Measurements from ENCODE around the gene RCOR1.
"Not testable (repeated sequence)": the region's sequence is repeated elsewhere in the genome, so short reads cannot be mapped to it uniquely, and the experiment has no call there.

Gene RCOR1

DNA sequence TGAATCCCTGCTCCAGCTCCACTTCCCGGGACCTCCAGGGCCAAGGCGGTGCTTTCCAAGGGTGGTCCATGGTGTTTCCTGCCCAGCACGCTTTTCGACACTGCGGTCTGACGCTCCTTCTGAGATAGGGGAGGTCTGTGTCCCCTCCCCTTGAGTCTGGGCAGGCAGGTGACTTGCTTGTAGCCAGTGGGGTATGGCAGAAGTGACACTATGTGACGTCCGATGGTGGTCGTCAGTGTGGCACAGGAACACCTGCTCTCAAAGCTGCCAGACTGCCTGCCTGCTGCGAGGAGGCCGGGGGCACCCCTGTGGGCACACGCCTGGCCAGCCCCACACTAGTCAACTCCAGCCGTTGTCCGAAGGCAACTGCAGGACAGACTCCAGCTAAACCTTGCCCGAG, 168.8 kb downstream of the RCOR1 start:
- peaks cover 2% of the 10 kb centered on the region for H3K27me3 ChIP-seq (ENCODE audit: control insufficient read depth, insufficient read depth, low read length)
- no peak overlapping the region for H3K27ac ChIP-seq (ENCODE audit: low read depth, low read length)
- H3K9ac ChIP-seq (ENCODE audit: low read length) = no peak overlapping the region

DNA sequence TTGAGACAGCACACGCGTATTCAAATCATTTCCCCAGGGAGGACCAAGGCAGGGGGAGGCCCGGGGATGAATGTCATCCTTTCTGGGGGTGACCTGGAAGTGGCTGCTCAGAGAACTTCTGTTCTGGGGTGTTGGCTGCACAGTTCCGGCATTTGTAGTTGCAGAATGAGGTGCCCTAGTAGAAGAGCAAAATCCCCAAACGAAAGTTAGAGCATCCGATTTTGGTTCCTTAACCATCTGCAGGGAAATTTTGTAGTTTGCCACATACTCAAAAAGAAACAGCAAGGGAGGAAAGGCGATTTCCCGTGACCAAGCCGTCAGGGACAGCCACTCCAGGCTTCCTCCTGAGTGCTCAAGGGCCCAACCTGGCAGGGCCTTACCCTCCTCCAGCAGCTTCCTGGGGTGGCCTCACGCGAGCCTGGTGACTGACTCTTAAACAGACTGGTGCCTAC, 171.8 kb downstream of the RCOR1 start:
- Histone ChIP-seq H3K4me1 (ENCODE audit: control insufficient read depth, insufficient read depth, low read length) (no peaks in the 10 kb centered on the region), H3K4me3 (ENCODE audit: low read length) (no peak overlapping the region), H3K36me3 (ENCODE audit: control insufficient read depth, insufficient read depth, low read length) (no peaks in the 10 kb centered on the region), H3K27ac (ENCODE audit: low read depth, low read length) (no peak overlapping the region), H3K27me3 (ENCODE audit: control insufficient read depth, insufficient read depth, low read length) (peaks cover 2% of the 10 kb centered on the region), H3K9ac (ENCODE audit: low read length) (no peak overlapping the region)

More for the DNA sequence above, 168.8 kb downstream of the RCOR1 start:
- Histone ChIP-seq H3K36me3 (ENCODE audit: control insufficient read depth, insufficient read depth, low read length) (no peaks in the 10 kb centered on the region), H3K4me1 (ENCODE audit: control insufficient read depth, insufficient read depth, low read length) (no peaks in the 10 kb centered on the region), H3K4me3 (ENCODE audit: low read length) (no peak overlapping the region)

DNA sequence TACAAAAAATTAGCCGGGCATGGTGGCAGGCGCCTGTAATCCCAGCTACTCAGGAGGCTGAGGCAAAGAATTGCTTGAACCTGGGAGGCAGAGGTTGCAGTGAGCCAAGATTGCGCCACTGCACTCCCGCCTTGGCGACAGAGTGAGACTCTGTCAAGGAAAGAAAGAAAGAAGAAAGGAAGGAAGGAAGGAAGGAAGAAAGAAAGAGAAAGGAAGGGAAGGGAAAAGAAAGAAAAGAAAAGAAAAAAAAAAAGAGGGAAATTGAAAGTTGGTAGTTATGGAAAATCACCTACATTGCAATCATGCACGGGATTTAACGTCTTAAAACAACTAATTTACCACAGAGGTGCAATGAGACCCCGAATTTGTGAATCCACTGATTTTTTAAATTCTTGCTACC, 173.3 kb downstream of the RCOR1 start:
- not testable (repeated sequence) for H3K27ac ChIP-seq (ENCODE audit: low read depth, low read length); H3K27me3 ChIP-seq (ENCODE audit: control insufficient read depth, insufficient read depth, low read length); H3K9ac ChIP-seq (ENCODE audit: low read length); H3K4me3 ChIP-seq (ENCODE audit: low read length); H3K4me1 ChIP-seq (ENCODE audit: control insufficient read depth, insufficient read depth, low read length); H3K36me3 ChIP-seq (ENCODE audit: control insufficient read depth, insufficient read depth, low read length)

DNA sequence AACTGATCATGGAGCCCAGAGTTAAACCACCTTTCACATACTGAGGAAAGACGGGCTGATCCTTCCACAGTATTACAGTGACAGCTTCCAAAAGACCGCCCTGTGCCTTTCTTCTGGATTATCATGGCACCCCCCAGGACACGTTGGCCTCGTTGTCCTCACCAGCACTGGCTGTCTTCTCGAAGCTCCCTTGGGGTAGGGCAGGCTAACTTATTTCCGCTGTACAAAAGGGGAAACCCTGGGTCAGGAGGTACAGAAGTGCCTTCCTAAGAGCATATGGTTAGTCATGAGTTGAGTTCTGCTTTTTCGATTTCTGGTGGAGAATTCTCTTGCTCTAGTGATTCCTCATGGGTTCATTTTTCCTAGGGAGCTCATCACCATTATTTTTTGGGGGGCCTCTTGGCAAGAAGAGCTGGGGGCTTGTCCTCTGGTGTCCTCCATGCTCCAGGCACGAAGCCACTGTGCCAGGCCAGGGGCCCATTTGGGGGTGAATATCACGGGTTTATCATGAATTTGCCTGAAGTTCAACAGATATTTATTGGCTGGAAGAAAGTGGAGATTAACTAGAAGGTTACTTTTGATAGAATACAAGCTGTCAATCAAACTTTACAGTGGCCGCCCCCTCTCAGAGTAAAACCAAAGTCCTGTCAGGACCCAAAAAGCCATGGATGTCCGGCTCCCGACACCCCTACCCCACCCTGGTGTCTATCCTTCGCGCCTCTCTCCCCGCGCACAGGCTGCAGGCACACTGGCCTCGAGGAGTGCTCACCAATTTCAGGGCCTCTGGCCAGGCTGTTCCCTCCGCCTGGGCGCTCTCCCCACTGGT, 176.0 kb downstream of the RCOR1 start:
- no peaks in the 10 kb centered on the region for H3K36me3 ChIP-seq (ENCODE audit: control insufficient read depth, insufficient read depth, low read length)
- H3K9ac ChIP-seq (ENCODE audit: low read length) = no peak overlapping the region
- H3K4me1 ChIP-seq (ENCODE audit: control insufficient read depth, insufficient read depth, low read length) = no peaks in the 10 kb centered on the region
- peaks cover 2% of the 10 kb centered on the region for H3K27me3 ChIP-seq (ENCODE audit: control insufficient read depth, insufficient read depth, low read length)
- no peak overlapping the region for H3K4me3 ChIP-seq (ENCODE audit: low read length)
- H3K27ac ChIP-seq (ENCODE audit: low read depth, low read length) = no peak overlapping the region

DNA sequence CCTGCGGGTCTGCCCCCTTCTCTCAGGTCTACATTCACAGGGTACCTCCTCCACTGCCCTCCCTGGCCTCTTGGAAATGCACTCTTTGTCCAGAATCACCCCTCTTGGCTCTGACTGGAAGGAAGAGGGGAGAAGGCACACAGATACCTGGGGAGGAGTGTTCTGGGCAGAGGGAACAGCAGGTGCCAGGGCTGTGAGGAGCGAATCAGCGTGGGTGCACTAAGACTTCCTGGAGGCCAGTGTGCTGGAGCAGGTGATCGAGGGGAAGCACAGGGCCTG, 176.5 kb downstream of the RCOR1 start:
- no peak overlapping the region for H3K4me3 ChIP-seq (ENCODE audit: low read length)
- no peak overlapping the region for H3K9ac ChIP-seq (ENCODE audit: low read length)
- no peak overlapping the region for H3K27ac ChIP-seq (ENCODE audit: low read depth, low read length)
- H3K36me3 ChIP-seq (ENCODE audit: control insufficient read depth, insufficient read depth, low read length) = no peaks in the 10 kb centered on the region
- H3K4me1 ChIP-seq (ENCODE audit: control insufficient read depth, insufficient read depth, low read length) = no peaks in the 10 kb centered on the region
- H3K27me3 ChIP-seq (ENCODE audit: control insufficient read depth, insufficient read depth, low read length) = peaks cover 2% of the 10 kb centered on the region

DNA sequence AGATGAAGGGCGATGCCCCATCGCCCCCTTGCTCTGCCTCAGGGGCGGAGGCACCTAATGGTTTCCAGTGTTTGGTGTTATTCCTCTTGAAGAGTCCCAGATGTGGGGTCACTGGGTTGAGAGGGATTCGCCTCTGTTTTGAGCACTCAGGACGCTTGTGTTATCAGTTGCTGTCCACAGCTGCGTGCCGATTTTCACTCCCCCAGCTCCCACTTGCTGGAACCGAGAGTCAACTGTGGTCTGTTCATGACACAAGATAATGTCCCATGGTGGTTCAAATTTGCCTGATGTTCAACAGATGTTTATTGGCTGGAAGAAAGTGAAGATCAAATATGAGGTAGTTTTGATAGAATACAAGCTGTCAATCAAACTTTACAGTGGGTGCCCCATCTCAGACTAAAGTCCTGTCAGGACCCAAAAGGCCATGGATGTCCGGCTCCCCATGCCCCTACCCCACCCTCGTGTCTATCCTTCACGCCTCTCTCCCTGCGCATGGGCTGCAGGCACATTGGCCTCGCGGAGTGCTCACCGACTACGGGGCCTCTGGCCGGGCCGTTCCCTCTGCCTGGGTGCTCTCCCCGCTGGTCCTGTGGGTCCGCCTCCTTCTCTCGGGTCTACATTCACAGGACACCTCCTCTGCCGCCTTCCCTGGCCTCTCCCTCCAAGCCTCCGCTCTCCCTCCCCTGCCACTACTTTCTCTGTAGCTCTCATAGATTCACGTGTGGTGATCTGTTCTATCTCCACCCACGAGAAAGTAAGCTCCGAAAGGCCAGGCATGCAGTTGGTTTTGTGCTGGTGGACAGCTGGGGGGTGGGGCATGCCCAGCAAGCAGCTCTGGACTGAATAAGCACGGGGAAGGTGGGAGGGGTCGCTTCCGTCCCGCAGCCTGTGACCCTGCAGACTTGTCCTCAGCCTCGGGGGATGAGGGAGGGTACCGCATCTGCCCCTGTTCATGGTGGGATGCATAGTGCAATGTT, 178.0 kb downstream of the RCOR1 start:
- no peaks in the 10 kb centered on the region for H3K27me3 ChIP-seq (ENCODE audit: control insufficient read depth, insufficient read depth, low read length)

DNA sequence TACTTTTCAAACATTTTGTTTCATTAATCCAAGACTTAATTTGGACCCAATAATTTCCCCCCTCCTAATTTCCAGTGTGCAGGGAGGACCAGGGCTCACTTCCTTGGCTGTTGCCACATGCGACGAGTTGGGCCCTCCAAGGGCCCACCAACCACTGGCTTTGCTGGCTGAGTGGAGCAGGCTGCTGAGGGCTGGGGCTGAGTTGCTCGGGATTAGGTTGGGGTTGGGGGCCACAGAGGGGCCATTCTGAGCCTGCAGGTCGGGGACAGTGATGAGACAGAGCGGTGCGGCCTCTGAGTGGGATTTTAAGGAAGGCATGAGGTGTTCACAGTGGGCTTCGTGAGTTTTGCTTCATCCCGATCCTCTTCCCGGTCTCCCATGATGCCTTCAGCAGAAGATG, 178.7 kb downstream of the RCOR1 start:
- Histone ChIP-seq H3K4me1 (ENCODE audit: control insufficient read depth, insufficient read depth, low read length) (no peaks in the 10 kb centered on the region), H3K9ac (ENCODE audit: low read length) (no peak overlapping the region), H3K27me3 (ENCODE audit: control insufficient read depth, insufficient read depth, low read length) (no peaks in the 10 kb centered on the region)

More for the DNA sequence above, 178.0 kb downstream of the RCOR1 start:
- no peak overlapping the region for H3K9ac ChIP-seq (ENCODE audit: low read length)
- H3K36me3 ChIP-seq (ENCODE audit: control insufficient read depth, insufficient read depth, low read length) = no peaks in the 10 kb centered on the region
- no peak overlapping the region for H3K27ac ChIP-seq (ENCODE audit: low read depth, low read length)
- no peak overlapping the region for H3K4me3 ChIP-seq (ENCODE audit: low read length)
- no peaks in the 10 kb centered on the region for H3K4me1 ChIP-seq (ENCODE audit: control insufficient read depth, insufficient read depth, low read length)

DNA sequence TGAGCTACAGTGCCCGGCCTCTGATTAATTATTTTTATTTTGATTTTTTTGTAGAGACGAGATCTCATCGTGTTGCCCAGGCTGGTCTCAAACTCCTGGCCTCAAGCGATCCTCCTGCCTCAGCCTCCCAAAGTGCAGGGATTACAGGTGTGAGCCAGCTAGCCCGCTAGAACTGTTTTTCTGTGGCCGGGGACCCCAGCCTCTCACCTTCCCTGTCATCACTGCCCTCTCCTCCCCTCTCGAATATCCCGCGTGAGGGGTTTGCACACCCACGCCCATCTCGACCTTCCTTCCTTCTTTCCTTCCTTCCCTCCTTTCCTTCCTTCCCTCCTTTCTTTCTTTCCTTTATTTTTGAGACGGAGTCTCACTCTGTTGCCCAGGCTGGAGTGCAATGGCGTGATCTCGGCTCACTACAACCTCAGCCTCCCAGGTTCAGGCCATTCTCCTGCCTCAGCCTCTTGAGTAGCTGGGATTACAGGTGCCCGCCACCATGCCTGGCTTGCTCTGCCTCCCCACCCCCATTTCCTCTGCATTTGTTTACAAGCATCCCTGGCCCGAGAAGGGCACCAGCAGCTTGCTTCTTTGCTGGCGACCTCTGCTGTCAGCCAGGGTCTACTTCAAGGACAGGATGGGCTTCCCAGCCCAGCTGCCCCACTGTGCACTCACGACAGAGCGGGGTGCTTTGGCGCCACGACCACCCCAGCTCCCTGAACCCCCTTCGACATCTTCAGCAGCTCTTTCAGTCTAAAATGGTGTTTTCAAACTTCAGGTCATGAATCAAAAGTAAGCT, 180.5 kb downstream of the RCOR1 start:
- Histone ChIP-seq H3K27me3 (ENCODE audit: control insufficient read depth, insufficient read depth, low read length) (no peaks in the 10 kb centered on the region), H3K27ac (ENCODE audit: low read depth, low read length) (no peak overlapping the region), H3K9ac (ENCODE audit: low read length) (no peak overlapping the region), H3K4me3 (ENCODE audit: low read length) (no peak overlapping the region), H3K4me1 (ENCODE audit: control insufficient read depth, insufficient read depth, low read length) (no peaks in the 10 kb centered on the region), H3K36me3 (ENCODE audit: control insufficient read depth, insufficient read depth, low read length) (no peaks in the 10 kb centered on the region)

More for the DNA sequence above, 178.7 kb downstream of the RCOR1 start:
- no peak overlapping the region for H3K27ac ChIP-seq (ENCODE audit: low read depth, low read length)
- H3K4me3 ChIP-seq (ENCODE audit: low read length) = no peak overlapping the region
- no peaks in the 10 kb centered on the region for H3K36me3 ChIP-seq (ENCODE audit: control insufficient read depth, insufficient read depth, low read length)

DNA sequence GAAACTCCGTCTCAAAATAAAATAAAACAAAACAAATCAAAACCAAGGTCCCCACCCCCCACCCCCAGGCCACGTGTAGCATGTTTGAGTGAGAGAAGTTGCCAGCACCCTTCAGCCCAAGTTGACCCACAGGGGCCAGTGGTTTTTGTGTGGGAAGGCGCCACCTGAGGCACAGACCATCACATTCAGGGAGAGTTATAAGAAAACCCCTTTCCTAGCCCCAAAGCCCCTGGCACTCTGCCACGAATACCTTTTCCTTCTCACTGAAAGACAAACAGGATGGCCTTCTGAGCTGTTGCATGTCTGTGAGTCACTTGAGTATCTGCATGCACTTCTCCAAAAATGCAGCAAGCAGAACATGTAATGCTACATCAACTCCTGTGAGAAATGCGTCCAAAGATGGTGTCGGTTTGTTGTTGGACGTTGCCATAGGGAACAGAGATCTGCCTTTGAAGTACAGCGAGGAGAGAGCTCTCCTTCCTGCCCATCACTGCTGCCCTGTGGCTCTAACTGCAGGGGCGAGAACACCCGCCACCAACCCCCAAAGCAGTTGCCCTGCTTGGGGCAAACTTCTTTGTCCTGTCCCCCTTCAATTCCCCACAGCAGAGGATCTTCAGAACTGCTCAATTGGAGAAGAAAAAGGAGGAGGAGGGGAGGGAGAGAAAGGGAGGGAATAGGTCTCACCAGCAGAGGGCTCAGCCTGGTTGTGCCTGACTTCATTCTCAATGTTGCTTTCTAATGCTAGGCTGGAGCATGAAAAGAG, 182.1 kb downstream of the RCOR1 start:
- Histone ChIP-seq H3K9ac (ENCODE audit: low read length) (no peak overlapping the region), H3K4me3 (ENCODE audit: low read length) (peak overlapping the region; percentile 1), H3K4me1 (ENCODE audit: control insufficient read depth, insufficient read depth, low read length) (no peaks in the 10 kb centered on the region), H3K27me3 (ENCODE audit: control insufficient read depth, insufficient read depth, low read length) (no peaks in the 10 kb centered on the region), H3K27ac (ENCODE audit: low read depth, low read length) (no peak overlapping the region), H3K36me3 (ENCODE audit: control insufficient read depth, insufficient read depth, low read length) (no peaks in the 10 kb centered on the region)

DNA sequence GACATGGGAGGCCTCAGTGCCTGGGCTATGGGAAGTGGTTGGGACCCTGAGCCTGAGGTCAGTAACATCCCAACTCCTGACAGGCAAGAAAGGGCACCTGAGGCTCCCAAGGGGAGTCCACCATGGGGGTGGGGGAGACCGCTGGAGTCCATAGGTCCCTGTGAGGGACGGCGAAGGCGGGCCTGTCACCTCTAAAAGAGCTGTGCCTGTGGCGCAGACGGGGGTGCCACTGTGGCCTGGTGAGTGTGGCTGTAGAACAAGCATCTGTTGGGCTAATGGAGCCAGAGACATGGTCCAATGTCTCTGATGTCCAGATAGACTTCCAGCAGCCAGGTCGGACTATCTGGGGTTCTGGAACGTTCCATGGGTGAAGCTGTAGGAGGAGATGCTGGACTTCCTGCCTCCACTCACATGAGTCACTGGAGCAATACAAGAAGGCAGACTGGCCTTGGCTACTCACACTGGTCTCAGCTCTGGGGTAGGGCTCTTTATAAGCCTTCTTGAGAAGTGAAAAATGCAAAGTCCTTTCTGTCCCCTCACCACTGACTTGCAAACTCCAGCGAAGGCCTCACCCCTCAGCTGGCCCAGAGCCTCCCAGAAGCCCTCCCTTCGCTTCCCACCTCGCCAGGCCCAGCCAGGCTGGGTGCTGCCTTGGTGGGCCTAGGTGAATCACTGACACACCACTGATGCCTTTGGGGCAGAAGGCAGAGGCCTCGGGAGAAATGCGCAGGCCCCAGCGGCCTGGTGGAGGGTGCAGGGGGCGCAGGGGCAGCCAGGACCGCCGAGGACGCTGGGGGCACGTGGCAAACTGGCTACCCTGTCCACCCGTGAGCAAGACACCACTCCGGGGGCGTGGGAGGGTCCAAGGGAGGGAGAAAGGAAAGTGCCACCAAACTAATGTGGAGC, 183.7 kb downstream of the RCOR1 start:
- Histone ChIP-seq H3K36me3 (ENCODE audit: control insufficient read depth, insufficient read depth, low read length) (no peaks in the 10 kb centered on the region), H3K9ac (ENCODE audit: low read length) (no peak overlapping the region), H3K27me3 (ENCODE audit: control insufficient read depth, insufficient read depth, low read length) (no peaks in the 10 kb centered on the region), H3K4me1 (ENCODE audit: control insufficient read depth, insufficient read depth, low read length) (peaks cover 3% of the 10 kb centered on the region), H3K27ac (ENCODE audit: low read depth, low read length) (peak overlapping the region; percentile 81), H3K4me3 (ENCODE audit: low read length) (peak overlapping the region; percentile 2)

Data from rectal smooth muscle tissue (tissue), 1 donor.